B cell (primary cell): ENCODE measurements around the gene MKS1. TPM values are rescaled to one million over a fixed set of nuclear protein-coding genes. Genes with fewer than 3 reads are reported as not detected.

Experiments
- ATAC-seq: fragments of 200-7000 bp; cut with Tn5 transposase; one replicate; pipeline ENCODE4 v1.10.0; 2021; ENCODE audit warnings: low read depth, mild to moderate bottlenecking, moderate number of reproducible peaks, moderate library complexity
- CTCF ChIA-PET: fragments of 350-600 bp; sonication (Branson Sonifier 250); formaldehyde crosslinking; loops from one replicate; lab custom pipeline; 2021; ENCODE audit warnings: antibody characterized with exemption, inconsistent platforms; lab: Charles Lee
- POLR2A ChIA-PET: fragments of 350-600 bp; sonication (Branson Sonifier 250); formaldehyde crosslinking; loops from one replicate; lab custom pipeline; 2021; ENCODE audit warnings: antibody characterized with exemption; lab: Charles Lee
- DNase-seq: peaks from one replicate; pipeline ENCODE4 v3.0.0; 2013
- H2AFZ ChIP-seq: 2 replicates; pipeline ENCODE4 v1.6.1; 2012; ENCODE audit warnings: mild to moderate bottlenecking, low read depth, low read length; ENCODE audit not compliant: insufficient read depth, poor library complexity, severe bottlenecking
- H3K27ac ChIP-seq, 2 donors: 1 replicate in 1 of 2; 2 replicates in 1 of 2; pipeline ENCODE4 v1.5.1; 2012 to 2013; ENCODE audit warnings: low read length in 2 of 2, mild to moderate bottlenecking in 2 of 2, moderate library complexity in 1 of 2
- H3K27me3 ChIP-seq, 4 experiments: fragments of 200-600 bp in 1 of 4; sonication (generic) in 1 of 4; replicated peaks in 1 of 4; 1 replicate in 2 of 4; 2 replicates in 2 of 4; pipeline versions ENCODE4 v1.6.1 to v1.7.0; 2013 to 2016; ENCODE audit warnings: low read length in 3 of 4, mild to moderate bottlenecking in 2 of 4, mixed read lengths in 1 of 4, moderate library complexity in 1 of 4; ENCODE audit not compliant: insufficient read depth in 4 of 4, control insufficient read depth in 3 of 4; ENCODE audit errors: control extremely low read depth in 1 of 4
- H3K36me3 ChIP-seq, 2 experiments: replicated peaks in 1 of 2; 1 replicate in 1 of 2; 2 replicates in 1 of 2; pipeline versions ENCODE4 v1.6.1 to v1.7.1; 2013; ENCODE audit warnings: low read length in 1 of 2; ENCODE audit not compliant: insufficient read depth in 2 of 2, control insufficient read depth in 1 of 2; ENCODE audit errors: control extremely low read depth in 1 of 2, extremely low read depth in 1 of 2
- H3K4me1 ChIP-seq, 2 donors: fragments of 200-600 bp in 1 of 2; sonication (generic) in 1 of 2; 1 replicate in 1 of 2; 2 replicates in 1 of 2; pipeline versions ENCODE4 v1.5.1 to v1.6.1; 2013 to 2017; ENCODE audit warnings: low read length in 2 of 2; ENCODE audit not compliant: control insufficient read depth in 2 of 2, insufficient read depth in 2 of 2
- H3K4me2 ChIP-seq: replicated peaks from 2 replicates; pipeline ENCODE3; 2012; ENCODE audit warnings: mild to moderate bottlenecking, low read depth, low read length; ENCODE audit not compliant: poor library complexity, severe bottlenecking
- H3K4me3 ChIP-seq, 5 experiments: fragments of 200-600 bp in 1 of 5; sonication (generic) in 1 of 5; 1 replicate in 3 of 5; 2 replicates in 2 of 5; pipeline versions ENCODE4 v1.5.1 to v1.7.0; 2011 to 2016; ENCODE audit warnings: low read length in 4 of 5, mild to moderate bottlenecking in 4 of 5, low read depth in 2 of 5, control low read depth in 1 of 5, moderate library complexity in 1 of 5; ENCODE audit not compliant: insufficient read depth in 1 of 5; ENCODE audit errors: control extremely low read depth in 1 of 5, extremely low read depth in 1 of 5
- H3K79me2 ChIP-seq: fragments of 200-600 bp; sonication (generic); one replicate; pipeline ENCODE4 v1.6.0; 2016; ENCODE audit warnings: low read length; ENCODE audit not compliant: control insufficient read depth, insufficient read depth
- H3K9ac ChIP-seq: fragments of 200-600 bp; sonication (generic); 2 replicates; pipeline ENCODE4 v1.6.1; 2017; ENCODE audit warnings: mild to moderate bottlenecking, low read length, moderate library complexity
- H3K9me3 ChIP-seq, 3 donors: one replicate each; pipeline versions ENCODE4 v1.6.1 to v1.7.1; 2013; ENCODE audit warnings: low read length in 2 of 3; ENCODE audit not compliant: control insufficient read depth in 2 of 3, insufficient read depth in 1 of 3; ENCODE audit errors: control extremely low read depth in 1 of 3
- H4K20me1 ChIP-seq: 2 replicates; pipeline ENCODE4 v1.6.0; 2012; ENCODE audit warnings: mild to moderate bottlenecking, low read length; ENCODE audit not compliant: insufficient read depth, control insufficient read depth, poor library complexity, severe bottlenecking
- H3K27ac Mint-ChIP-seq: one replicate; pipeline ENCODE4 v1.8.0; 2021; ENCODE audit warnings: mixed read lengths
- H3K27me3 Mint-ChIP-seq: one replicate; pipeline ENCODE4 v1.8.0; 2021; ENCODE audit warnings: mixed read lengths
- H3K4me1 Mint-ChIP-seq: one replicate; pipeline ENCODE4 v1.8.0; 2021; ENCODE audit warnings: mixed read lengths
- H3K4me3 Mint-ChIP-seq: one replicate; pipeline ENCODE4 v1.8.0; 2021; ENCODE audit warnings: mixed read lengths
- H3K9me3 Mint-ChIP-seq: one replicate; pipeline ENCODE4 v1.8.0; 2022; ENCODE audit warnings: mixed read lengths; ENCODE audit not compliant: insufficient read depth
- EZH2 ChIP-seq: IDR thresholded peaks from 2 replicates; pipeline ENCODE4 v1.6.1; 2012; ENCODE audit warnings: borderline replicate concordance, low read depth, mild to moderate bottlenecking, moderate library complexity, low read length; ENCODE audit not compliant: insufficient read depth, poor library complexity, severe bottlenecking
- WGBS: methylation state at CpG from one replicate; pipeline ENCODE4 v1.1.5; 2013; ENCODE audit warnings: missing lambda C conversion rate; ENCODE audit not compliant: insufficient coverage; 5-methylcytosine and 5-hydroxymethylcytosine counted together
- intact Hi-C: fragments of 100-400 bp; cut with micrococcal nuclease; formaldehyde crosslinking; loops from one replicate; pipeline ENCODE4 v1.10.0; 2022
- polyA plus RNA-seq: library from polyadenylated mRNA; depleted of rRNA; stranded (reverse); fragments of >200 nt; gene quantifications from 2 replicates; pipeline ENCODE4 v1.2.3, GENCODE V29; 2012
- total RNA-seq, 2 donors: library from RNA; stranded (reverse); fragments of 120-200 nt in 1 of 2; gene quantifications; 1 replicate in 1 of 2; 2 replicates in 1 of 2; pipeline versions ENCODE4 v1.2.3 to v1.2.4, GENCODE V29; 2013 to 2022
- TF ChIP-seq, protein P1 (sequence below): fragments of 200-600 bp; IDR thresholded peaks from one replicate; pipeline ENCODE4 v1.8.0; 2022; ENCODE audit warnings: antibody characterized with exemption, mild to moderate bottlenecking

MKS1 gene
- total and polyA plus RNA-seq, 2 donors (not counting 1 experiment from before 2014, with no cell fraction given) = 8.3 to 19.6 TPM

DNA sequence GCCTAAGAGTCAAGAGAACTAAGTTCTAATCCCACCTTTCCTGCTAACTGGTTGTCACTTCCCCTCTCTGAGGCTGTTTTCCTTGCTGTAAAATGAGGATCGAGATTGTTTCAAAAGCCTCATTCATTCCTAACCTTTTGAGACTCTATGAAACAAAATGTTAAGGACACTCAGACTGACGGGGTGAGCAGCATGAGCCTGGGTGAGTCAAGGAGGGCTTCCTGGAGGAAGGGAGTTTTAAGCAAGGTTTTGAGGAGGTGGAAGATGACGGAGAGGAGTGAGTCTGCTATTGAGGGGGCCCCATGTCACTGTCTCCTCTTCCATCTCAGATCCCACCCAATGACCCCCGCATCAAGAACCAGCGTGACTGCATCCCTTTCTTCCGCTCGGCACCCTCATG is 22.4 kb downstream of the MKS1 start:
- WGBS = 95% methylated on average over 4 of the region's 7 CpGs
- Histone ChIP-seq H4K20me1 (no peaks in the 10 kb centered on the region), H3K27ac (no peak overlapping the region), H3K27me3 (peaks cover 0 to 2% (median 0%) of the 10 kb centered on the region in 4 experiments), H3K4me2 (no peak overlapping the region), H2AFZ (no peak overlapping the region), H3K4me1 (peaks cover 0 to 5% of the 10 kb centered on the region in 2 donors), H3K9ac (no peak overlapping the region), H3K4me3 (no peak overlapping the region), H3K36me3 (no peaks in the 10 kb centered on the region), H3K79me2 (no peaks in the 10 kb centered on the region), H3K9me3 (peaks cover 0 to 2% (median 0%) of the 10 kb centered on the region in 3 donors)
- Mint-ChIP-seq H3K27me3 (peaks cover 41% of the 10 kb centered on the region), H3K4me3 (no peak overlapping the region), H3K27ac (no peak overlapping the region), H3K9me3 (no peaks in the 10 kb centered on the region), H3K4me1 (peaks cover 3% of the 10 kb centered on the region)
- intact Hi-C loops = no loop called here
- TF ChIP-seq, protein P1, sequence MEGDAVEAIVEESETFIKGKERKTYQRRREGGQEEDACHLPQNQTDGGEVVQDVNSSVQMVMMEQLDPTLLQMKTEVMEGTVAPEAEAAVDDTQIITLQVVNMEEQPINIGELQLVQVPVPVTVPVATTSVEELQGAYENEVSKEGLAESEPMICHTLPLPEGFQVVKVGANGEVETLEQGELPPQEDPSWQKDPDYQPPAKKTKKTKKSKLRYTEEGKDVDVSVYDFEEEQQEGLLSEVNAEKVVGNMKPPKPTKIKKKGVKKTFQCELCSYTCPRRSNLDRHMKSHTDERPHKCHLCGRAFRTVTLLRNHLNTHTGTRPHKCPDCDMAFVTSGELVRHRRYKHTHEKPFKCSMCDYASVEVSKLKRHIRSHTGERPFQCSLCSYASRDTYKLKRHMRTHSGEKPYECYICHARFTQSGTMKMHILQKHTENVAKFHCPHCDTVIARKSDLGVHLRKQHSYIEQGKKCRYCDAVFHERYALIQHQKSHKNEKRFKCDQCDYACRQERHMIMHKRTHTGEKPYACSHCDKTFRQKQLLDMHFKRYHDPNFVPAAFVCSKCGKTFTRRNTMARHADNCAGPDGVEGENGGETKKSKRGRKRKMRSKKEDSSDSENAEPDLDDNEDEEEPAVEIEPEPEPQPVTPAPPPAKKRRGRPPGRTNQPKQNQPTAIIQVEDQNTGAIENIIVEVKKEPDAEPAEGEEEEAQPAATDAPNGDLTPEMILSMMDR = no peak
- TF ChIP-seq EZH2 = no peak
- ATAC-seq (no peak), DNase-seq (no peak)
- ChIA-PET POLR2A (no interaction called here), CTCF (no interaction called here)

DNA sequence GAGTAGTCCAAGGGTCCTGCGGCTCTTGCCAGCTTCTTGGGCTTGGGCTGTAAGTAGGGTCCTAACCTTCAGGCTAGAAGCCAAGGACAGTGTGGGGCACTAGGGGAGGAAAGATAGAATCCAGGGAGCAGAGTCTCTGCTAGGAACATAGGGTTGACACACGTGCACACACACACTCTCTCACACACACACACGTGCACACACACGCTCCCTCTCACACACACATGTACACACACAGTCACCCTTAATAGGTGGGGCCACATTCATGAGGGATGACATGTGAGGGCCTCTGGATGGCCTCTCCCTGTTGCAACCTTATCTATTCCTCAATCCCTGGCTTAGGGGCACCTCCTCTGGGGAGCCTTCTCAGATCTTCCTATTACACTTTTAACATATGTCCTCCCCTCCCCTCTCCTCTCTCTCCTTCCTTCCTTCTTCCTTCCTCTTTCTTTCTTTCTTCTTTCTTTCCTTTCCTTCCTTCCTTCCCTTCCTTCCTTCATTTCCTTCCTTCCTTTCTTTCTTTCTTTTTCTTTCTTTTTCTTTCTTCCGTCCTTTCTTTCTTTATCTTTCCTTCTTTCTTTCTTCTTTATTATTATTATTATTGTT is 23.4 kb downstream of the MKS1 start:
- Mint-ChIP-seq H3K4me1 (peaks cover 3% of the 10 kb centered on the region), H3K9me3 (no peaks in the 10 kb centered on the region), H3K27me3 (peaks cover 47% of the 10 kb centered on the region), H3K27ac (no peak overlapping the region), H3K4me3 (no peak overlapping the region)
- Histone ChIP-seq H3K36me3 (no peaks in the 10 kb centered on the region), H3K9ac (no peak overlapping the region), H3K79me2 (no peaks in the 10 kb centered on the region), H3K27me3 (peaks cover 0 to 4% (median 0%) of the 10 kb centered on the region in 4 experiments), H3K4me2 (no peak overlapping the region), H3K4me3 (no peak overlapping the region), H3K4me1 (peaks cover 0 to 5% of the 10 kb centered on the region in 2 donors), H3K9me3 (peaks cover 0 to 2% (median 0%) of the 10 kb centered on the region in 3 donors), H4K20me1 (no peaks in the 10 kb centered on the region), H3K27ac (no peak overlapping the region), H2AFZ (no peak overlapping the region)
- CTCF ChIA-PET = interaction anchor here (0.9 kb wide), 1 partner anchor 338 kb away, joined by 3 read pairs; no protein-coding TSS in a partner anchor
- intact Hi-C loops = no loop called here
- TF ChIP-seq EZH2 = no peak
- TF ChIP-seq, protein P1 = no peak
- DNase-seq (no peak), ATAC-seq (no peak)
- POLR2A ChIA-PET = no interaction called here
- 100% methylated on average over 2 of the region's 5 CpGs for WGBS
